ENCODE results near the gene FBXW7.

DNA sequence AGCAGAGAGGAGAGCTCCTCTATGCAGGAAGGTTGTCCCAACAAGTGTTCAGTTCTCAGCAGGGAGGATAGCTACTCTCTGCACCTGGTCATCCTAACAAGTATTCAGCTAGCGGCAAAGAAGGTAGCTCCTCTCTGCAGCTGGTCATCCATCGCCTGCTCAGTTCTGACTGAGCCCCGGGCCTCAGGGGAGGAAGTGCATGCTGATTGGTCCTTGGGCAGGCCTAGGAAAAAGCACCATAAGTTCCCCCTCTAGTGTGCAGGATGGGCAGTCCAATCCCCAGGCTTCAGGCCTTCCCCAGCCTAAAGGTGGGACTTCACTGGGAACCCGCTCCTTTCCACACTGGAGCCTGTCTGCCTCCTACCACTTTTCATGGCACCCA lies 4.4 kb upstream of the FBXW7 start:
- no peak; the same call in 1 of the 2 replicates for TF ChIP-seq POLR2A (IDR thresholded peaks at IDR 0.05; ENCODE audit: low read depth, low read length)
- peak; percentile 54; the same call in 1 of the 2 replicates for TF ChIP-seq POU2F2 (IDR thresholded peaks at IDR 0.05; ENCODE audit: low read depth, low read length)
- TF ChIP-seq TAF1 (IDR thresholded peaks at IDR 0.05; ENCODE audit: low read depth, low read length): peak; percentile 62; the same call in 1 of the 2 replicates
- no peak for TF ChIP-seq POLR2AphosphoS5 (IDR thresholded peaks at IDR 0.05; ENCODE audit: low read depth, low read length)
- peak; percentile 76 for TF ChIP-seq SPI1 (IDR thresholded peaks at IDR 0.05; ENCODE audit: low read depth, low read length)

Measured in GM12891 (cell line).